ENCODE results near the gene CD209. TPM values are rescaled to one million over a fixed set of nuclear protein-coding genes. Genes with fewer than 3 reads are reported as not detected.
A peak's percentile ranks its signal among the peaks of the same experiment; 100 is the strongest.

CD209 gene
- total RNA-seq, 1 donor from 2014 or later, result not detected

DNA sequence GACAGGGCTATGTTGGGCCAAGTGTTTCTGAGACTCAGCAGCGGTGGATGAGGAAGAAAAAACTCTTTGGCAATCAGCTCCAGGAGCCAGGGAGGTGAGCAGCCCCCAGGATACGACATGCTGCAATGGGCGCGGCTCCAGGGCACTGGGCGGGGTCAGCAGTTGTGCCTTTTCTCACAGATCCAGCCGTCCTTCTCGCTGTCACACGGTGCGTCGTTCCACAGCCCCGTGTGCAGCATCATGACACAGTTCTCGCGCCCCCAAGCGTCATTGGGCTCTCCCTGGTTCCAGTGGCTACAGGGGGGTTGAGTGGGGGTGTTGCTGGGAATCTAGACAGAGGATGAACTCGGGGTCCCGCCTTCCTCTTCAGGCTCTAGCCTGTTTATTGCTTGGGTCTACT is 18.1 kb downstream of the CD209 start:
- Mint-ChIP-seq H3K4me3 (no peak overlapping the region), H3K36me3 (ENCODE audit: low read depth) (no peaks in the 10 kb centered on the region), H3K4me1 (no peaks in the 10 kb centered on the region), H3K27ac (no peak overlapping the region), H3K9me3 (no peaks in the 10 kb centered on the region), H3K27me3 (peaks cover 48% of the 10 kb centered on the region)
- no peak for DNase-seq
- intact Hi-C loops (cut with micrococcal nuclease), result no loop called here

DNA sequence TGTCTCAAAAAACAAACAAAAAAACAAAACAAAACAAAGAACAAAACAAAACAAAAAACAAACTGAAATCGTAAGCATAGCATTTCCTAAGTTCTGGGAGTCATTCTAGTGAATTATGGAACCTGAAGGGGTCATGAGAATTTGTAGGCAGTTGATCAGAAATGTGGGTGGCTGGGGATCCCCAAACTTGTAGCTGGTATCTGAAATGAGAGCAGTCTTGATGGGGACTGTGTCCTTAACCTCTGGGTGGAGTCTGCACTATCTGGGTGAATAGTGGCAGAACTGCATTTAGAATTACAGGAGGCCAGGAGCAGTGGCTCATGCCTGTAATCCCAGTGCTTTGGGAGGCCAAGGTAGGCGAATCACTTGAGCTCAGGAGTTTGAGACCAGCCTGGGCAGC is 21.5 kb downstream of the CD209 start:
- H3K9me3 Mint-ChIP-seq, result no peaks in the 10 kb centered on the region
- H3K27me3 Mint-ChIP-seq, result peaks cover 27% of the 10 kb centered on the region
- H3K27ac Mint-ChIP-seq, result no peak overlapping the region
- H3K4me3 Mint-ChIP-seq, result no peak overlapping the region
- no peak for DNase-seq
- no peaks in the 10 kb centered on the region for H3K4me1 Mint-ChIP-seq
- H3K36me3 Mint-ChIP-seq (ENCODE audit: low read depth), result no peaks in the 10 kb centered on the region
- intact Hi-C loops (cut with micrococcal nuclease), result no loop called here

DNA sequence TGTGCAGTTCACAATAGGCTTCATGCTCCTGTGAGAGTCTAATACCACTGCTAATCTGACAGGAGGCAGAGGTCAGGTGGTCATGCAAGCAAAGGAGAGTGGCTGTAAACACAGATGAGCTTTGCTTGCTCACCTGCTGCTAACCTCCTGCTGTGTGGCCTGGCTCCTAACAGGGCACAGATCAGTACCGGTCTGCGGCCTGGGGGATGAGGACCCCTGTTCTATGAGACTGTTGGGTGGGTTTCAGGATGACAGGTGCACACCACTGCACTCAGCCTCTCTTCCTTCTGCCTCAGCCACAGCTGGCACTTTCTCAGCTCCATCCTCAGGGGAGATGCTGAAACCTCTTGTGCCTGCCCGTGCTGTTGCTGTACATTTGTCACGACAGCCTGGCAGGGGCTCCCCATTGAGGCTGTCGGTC is 25.1 kb downstream of the CD209 start:
- Mint-ChIP-seq H3K27me3 (peaks cover 1% of the 10 kb centered on the region), H3K4me3 (no peak overlapping the region)
- intact Hi-C loops (cut with micrococcal nuclease), result no loop called here

DNA sequence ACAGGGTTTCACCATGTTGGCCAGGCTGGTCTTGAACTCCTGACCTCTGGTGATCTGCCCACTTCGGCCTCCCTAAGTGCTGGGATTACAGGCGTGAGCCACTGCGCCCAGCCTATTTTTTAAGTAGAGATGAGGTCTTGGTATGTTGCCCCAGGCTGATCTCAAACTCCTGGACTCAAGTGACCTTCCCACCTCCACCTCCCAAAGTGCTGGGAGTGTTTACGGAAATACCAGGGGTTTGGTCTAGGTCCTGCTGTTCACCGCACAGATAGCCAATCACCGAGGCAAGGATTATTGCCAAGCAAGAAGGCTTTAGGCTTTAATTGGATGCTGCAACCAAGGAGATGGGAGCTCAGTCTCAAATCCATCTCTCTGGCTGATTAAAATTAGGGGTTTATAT is 27.0 kb downstream of the CD209 start:
- Mint-ChIP-seq H3K27ac (no peak overlapping the region), H3K27me3 (no peaks in the 10 kb centered on the region), H3K4me3 (no peak overlapping the region), H3K36me3 (ENCODE audit: low read depth) (no peaks in the 10 kb centered on the region), H3K9me3 (peaks cover 7% of the 10 kb centered on the region), H3K4me1 (no peaks in the 10 kb centered on the region)
- DNase-seq, result no peak
- intact Hi-C loops (cut with micrococcal nuclease), result no loop called here

More for the DNA sequence above, 25.1 kb downstream of the CD209 start:
- H3K36me3 Mint-ChIP-seq (ENCODE audit: low read depth), result no peaks in the 10 kb centered on the region
- H3K9me3 Mint-ChIP-seq, result no peaks in the 10 kb centered on the region
- H3K4me1 Mint-ChIP-seq, result no peaks in the 10 kb centered on the region
- no peak for DNase-seq
- no peak overlapping the region for H3K27ac Mint-ChIP-seq

DNA sequence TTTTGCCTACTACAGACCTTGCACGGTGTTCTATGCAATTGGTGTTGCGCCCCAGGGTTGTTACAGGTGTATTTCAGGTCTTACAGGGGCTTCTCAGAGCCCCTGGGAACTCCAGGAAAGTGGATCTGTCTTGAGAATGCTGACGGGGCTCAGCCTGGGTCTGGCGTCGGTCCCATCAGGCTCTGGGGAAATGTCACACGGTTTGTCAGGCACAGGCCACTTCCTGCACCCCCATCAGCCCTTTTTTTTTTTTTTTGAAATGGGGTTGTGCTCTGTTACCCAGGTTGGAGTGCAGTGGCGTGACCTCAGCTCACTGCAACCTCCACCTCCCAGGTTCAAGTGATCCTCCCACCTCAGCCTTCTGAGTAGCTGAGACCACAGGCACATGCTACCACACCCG is 28.7 kb downstream of the CD209 start:
- Mint-ChIP-seq H3K4me1 (peaks cover 2% of the 10 kb centered on the region), H3K36me3 (ENCODE audit: low read depth) (no peaks in the 10 kb centered on the region), H3K27me3 (no peaks in the 10 kb centered on the region), H3K9me3 (peaks cover 7% of the 10 kb centered on the region), H3K27ac (no peak overlapping the region), H3K4me3 (no peak overlapping the region)
- DNase-seq, result no peak
- intact Hi-C loops (cut with micrococcal nuclease), result no loop called here

DNA sequence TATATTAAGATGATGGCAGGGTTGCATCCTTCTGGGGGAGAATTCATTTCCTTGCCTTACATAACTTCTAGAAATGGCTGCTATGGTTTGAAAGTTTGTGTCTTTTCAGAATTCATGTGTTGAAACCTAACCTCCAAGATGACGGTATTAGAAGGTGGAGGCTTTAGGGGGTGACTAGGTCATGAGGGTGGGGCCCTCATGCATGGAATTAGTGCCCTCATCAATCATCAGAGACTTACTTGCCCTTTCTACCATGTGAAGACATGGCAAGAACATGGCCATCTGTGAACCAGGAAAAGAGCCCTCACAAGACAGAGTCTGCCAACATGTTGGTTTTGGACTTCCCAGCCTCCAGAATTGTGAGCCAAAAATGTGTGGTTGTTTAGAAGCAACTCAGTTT is 30.6 kb downstream of the CD209 start:
- DNase-seq, result no peak
- Mint-ChIP-seq H3K27me3 (no peaks in the 10 kb centered on the region), H3K4me1 (peaks cover 2% of the 10 kb centered on the region), H3K36me3 (ENCODE audit: low read depth) (no peaks in the 10 kb centered on the region), H3K9me3 (peaks cover 7% of the 10 kb centered on the region), H3K4me3 (no peak overlapping the region), H3K27ac (no peak overlapping the region)
- intact Hi-C loops (cut with micrococcal nuclease), result no loop called here

DNA sequence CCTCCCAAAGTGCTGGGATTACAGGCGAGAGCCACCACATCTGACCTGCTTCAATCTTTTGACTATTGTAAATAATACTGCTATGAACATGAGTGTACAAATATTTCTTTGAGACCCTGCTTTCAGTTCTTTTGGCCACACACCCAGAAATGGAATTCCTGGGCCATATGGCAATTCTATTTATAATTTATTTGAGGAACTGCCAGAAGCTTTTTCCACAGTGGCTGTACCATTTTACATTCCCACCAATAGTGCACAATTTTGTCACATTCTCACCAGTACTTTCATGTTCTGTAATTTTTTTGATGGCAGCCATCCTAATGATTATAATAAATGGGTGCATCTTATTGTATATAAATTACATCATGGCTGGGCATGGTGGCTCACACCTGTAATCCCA is 31.7 kb downstream of the CD209 start:
- no peak overlapping the region for H3K27ac Mint-ChIP-seq
- no peak for DNase-seq
- H3K36me3 Mint-ChIP-seq (ENCODE audit: low read depth), result no peaks in the 10 kb centered on the region
- intact Hi-C loops (cut with micrococcal nuclease), result no loop called here
- peaks cover 2% of the 10 kb centered on the region for H3K4me1 Mint-ChIP-seq
- H3K27me3 Mint-ChIP-seq, result no peaks in the 10 kb centered on the region
- peaks cover 7% of the 10 kb centered on the region for H3K9me3 Mint-ChIP-seq
- no peak overlapping the region for H3K4me3 Mint-ChIP-seq

DNA sequence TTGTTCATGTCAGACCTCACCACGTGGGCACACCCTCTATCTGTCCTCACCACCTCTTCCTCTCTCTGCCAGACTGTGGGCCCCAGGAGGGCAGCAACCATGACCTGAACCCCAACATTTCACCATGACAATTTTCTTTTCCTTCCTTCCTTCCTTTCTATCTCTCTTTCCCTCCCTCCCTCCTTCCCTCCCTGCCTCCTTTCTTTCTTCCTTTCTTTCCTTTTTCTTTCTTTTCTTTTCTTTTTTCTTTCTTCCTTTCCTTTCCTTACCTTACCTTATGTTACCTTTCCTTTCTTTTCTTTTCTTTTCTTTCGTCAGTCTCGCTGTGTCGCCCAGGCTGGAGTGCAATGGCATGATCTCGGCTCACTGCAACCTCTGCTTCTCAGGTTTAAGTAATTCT is 36.7 kb downstream of the CD209 start:
- DNase-seq, result no peak
- Mint-ChIP-seq H3K36me3 (ENCODE audit: low read depth) (no peaks in the 10 kb centered on the region), H3K4me3 (no peak overlapping the region), H3K4me1 (peaks cover 19% of the 10 kb centered on the region), H3K9me3 (no peaks in the 10 kb centered on the region), H3K27me3 (peaks cover 6% of the 10 kb centered on the region), H3K27ac (no peak overlapping the region)
- intact Hi-C loops (cut with micrococcal nuclease), result no loop called here

DNA sequence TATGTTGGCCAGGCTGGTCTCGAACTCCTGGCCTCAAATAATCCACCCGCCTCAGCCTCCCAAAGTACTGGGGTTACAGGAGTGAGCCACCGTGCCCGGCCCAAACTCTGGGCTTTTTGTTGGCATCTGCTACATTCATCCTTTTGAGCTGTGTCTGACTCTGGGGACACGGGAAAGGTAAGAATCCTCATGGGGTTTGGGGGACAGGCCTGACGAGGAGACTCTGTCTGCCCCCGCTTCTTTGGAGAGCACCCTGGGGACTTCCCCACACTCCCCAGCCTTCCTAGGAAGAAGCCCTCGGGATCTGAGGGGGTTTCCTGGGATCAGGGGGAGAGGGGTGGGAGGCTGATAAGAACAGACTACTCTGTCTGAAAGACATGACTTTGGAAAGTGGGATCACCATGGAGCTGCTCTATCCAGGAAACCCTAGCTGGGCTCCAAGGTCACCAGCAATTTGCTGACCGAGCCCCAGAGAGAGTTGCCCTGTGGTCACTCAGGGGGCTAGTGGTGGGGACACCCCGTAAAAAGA is 37.3 kb downstream of the CD209 start:
- intact Hi-C loops (cut with micrococcal nuclease), result no loop called here

DNA sequence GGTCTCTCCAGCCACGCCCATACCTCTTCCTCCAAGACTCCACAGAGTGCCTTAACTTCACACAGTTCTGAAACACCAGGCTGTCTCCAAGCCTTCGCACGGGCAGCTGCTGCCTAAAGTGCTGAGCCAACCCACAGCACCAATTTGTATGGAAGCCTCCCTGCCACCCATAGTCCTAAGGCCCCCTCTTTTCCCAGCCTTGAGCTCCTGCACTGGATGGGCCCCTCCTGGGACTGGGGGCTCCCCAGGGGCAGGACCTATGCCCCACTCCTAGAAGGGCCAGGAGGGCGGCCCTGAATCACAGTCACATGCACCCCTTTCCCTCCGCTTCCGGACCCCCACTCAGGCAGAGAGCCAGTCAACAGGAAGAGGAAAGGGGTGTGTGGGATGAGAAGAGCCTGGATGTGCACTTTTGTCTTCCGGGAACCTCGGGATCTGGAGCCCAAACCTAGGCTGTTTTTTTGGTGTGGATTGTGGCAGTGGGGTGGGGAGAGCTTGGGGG is 40.3 kb downstream of the CD209 start:
- H3K27me3 Mint-ChIP-seq, result peaks cover 16% of the 10 kb centered on the region
- H3K36me3 Mint-ChIP-seq (ENCODE audit: low read depth), result no peaks in the 10 kb centered on the region
- H3K4me1 Mint-ChIP-seq, result peaks cover 20% of the 10 kb centered on the region
- peak overlapping the region; percentile 27 for H3K27ac Mint-ChIP-seq
- DNase-seq, result no peak
- intact Hi-C loops (cut with micrococcal nuclease), result loop anchor here (2.0 kb wide), 1 partner anchor 66 kb away; no protein-coding TSS in a partner anchor
- H3K4me3 Mint-ChIP-seq, result peak overlapping the region; percentile 32
- H3K9me3 Mint-ChIP-seq, result no peaks in the 10 kb centered on the region

More for the DNA sequence above, 37.3 kb downstream of the CD209 start:
- no peak for DNase-seq
- no peaks in the 10 kb centered on the region for H3K36me3 Mint-ChIP-seq (ENCODE audit: low read depth)
- peaks cover 22% of the 10 kb centered on the region for H3K4me1 Mint-ChIP-seq
- no peak overlapping the region for H3K4me3 Mint-ChIP-seq
- H3K27ac Mint-ChIP-seq, result no peak overlapping the region
- peaks cover 6% of the 10 kb centered on the region for H3K27me3 Mint-ChIP-seq
- H3K9me3 Mint-ChIP-seq, result no peaks in the 10 kb centered on the region

DNA sequence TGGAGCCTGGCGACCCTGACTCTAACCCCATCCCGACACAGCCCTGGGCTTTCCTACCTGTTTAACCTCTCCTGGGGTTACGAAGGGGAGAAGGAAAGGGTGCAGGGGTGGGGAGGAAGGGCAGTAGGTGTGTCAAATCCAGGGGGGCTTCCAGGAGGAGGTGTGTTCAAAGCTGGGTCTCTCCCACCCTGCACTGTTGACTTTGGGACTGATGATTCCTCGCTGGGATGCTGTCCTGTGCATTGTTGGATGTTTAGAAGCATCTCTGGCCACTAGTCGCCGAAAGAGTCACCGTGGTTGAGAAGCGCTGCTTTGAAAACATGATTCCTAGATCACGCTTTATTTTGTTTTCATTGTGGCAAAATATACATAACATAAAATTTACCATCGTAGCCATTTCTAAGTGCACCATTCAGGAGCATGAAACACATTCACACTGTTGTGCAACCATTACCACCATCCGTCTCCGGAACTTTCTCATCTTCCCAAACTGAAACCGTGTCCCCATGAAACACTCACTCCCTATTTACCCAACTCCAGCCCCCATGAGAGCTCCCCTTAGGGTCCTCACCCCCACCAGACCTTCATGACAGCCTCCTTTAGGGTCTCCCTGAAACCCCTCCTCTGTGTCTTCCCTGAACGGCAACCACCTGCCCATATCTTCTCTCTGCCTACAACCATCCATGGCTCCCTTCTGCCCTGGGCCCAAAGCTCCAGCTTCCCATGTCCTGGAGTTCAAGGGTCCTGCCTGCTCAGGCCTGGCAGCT is 41.0 kb downstream of the CD209 start:
- Mint-ChIP-seq H3K36me3 (ENCODE audit: low read depth) (no peaks in the 10 kb centered on the region), H3K4me3 (peak overlapping the region; percentile 77), H3K27ac (peak overlapping the region; percentile 27), H3K4me1 (peaks cover 20% of the 10 kb centered on the region), H3K9me3 (no peaks in the 10 kb centered on the region), H3K27me3 (peaks cover 16% of the 10 kb centered on the region)
- intact Hi-C loops (cut with micrococcal nuclease), result loop anchor here (2.0 kb wide), 1 partner anchor 66 kb away; no protein-coding TSS in a partner anchor
- no peak for DNase-seq

DNA sequence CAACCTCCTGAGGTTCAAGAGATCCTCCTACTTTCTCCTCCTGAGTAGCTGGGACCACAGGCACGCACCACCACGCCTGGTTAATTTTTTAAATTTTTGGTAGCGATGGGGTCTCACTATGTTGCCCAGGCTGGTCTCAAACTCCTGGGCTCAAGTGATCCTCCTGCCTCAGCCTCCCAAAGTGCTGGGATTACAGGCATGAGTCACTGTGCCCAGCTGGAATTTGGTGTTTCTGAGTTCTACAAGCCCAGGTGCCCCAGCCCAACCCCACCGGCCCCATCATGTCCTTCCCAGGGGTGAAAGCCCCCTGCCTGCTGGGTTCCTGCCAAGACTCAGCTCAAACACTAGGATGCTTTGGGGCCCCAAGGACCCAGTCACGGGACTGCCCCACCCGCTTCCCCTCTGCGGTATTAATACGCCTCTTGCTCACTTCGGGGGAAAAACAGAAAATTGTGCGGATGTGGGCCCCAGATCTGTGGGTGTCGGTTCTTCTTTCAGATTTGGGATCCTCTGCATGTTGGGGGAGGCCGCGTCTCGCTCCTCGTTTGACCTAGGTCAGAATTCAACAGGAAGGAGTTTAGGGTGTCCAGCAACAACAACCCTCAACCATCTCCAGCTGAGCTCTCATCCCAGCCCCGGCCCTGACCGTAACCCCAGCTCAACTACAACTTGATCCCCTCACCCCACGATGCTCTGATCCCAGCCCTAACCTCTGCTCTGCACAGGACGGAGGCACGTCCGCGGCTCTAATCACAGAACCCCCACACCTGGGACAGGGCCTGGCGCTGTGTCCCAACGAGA is 41.7 kb downstream of the CD209 start:
- Mint-ChIP-seq H3K27ac (peak overlapping the region; percentile 85), H3K4me1 (peaks cover 20% of the 10 kb centered on the region), H3K9me3 (no peaks in the 10 kb centered on the region), H3K36me3 (ENCODE audit: low read depth) (no peaks in the 10 kb centered on the region), H3K27me3 (peaks cover 16% of the 10 kb centered on the region), H3K4me3 (peak overlapping the region; percentile 77)
- intact Hi-C loops (cut with micrococcal nuclease), result loop anchor here (2.0 kb wide), 2 partner anchors 25 to 67 kb away; partner anchors contain the start of gene TRAPPC5
- DNase-seq, result peak; percentile 89

DNA sequence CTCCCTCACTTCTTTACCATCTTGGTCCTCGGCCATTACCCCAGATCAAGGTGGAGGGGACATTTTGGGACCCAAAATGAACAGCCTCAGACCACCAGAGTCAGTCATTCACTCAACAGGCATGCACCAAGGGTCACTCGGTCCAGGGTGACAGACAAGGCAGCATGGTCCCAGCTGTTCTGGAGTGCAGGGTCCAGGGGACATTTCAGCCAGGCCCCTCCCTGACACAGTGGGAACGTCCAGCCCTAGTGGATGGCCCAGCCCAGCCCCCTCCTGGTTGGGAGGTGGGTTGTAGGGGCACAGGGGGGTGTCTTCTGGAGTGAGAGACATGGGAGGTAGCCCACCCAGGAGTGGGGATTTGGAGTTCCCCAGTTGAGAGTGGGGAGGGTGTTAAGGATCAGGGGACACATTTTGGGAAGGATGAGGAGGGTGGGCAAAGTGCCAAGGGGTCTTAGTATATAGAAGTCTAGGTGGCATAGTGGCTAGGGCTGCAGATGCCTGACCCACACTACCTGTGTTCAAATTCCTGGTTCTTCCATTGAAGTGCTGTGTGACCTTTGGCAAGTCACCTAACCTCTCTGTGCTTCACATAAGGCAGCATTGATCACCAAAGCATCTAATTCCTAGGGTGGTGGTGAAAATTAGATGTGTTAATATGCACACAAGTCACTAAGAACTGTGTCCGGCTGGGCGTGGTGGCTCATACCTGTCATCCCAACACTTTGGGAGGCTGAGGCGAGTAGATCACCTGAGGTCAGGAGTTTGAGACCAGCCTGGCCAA is 42.9 kb downstream of the CD209 start:
- no peaks in the 10 kb centered on the region for H3K36me3 Mint-ChIP-seq (ENCODE audit: low read depth)
- peaks cover 22% of the 10 kb centered on the region for H3K4me1 Mint-ChIP-seq
- no peak overlapping the region for H3K27ac Mint-ChIP-seq
- H3K27me3 Mint-ChIP-seq, result peaks cover 20% of the 10 kb centered on the region
- H3K4me3 Mint-ChIP-seq, result no peak overlapping the region
- intact Hi-C loops (cut with micrococcal nuclease), result loop anchor here (2.0 kb wide), 1 partner anchor 24 kb away; the partner anchor contains the start of gene TRAPPC5
- H3K9me3 Mint-ChIP-seq, result no peaks in the 10 kb centered on the region
- no peak for DNase-seq
